Tibial nerve (tissue), 4 donors: ENCODE measurements around the gene LRRN2.

Experiments used
- CTCF ChIP-seq, 5 experiments: fragments of 200-600 bp in 3 of 5; fragments of 450-650 bp in 2 of 5; sonication (generic) in 3 of 5; IDR thresholded peaks; one replicate each; pipeline ENCODE4 v1.5.1; 2016 to 2019; ENCODE audit warnings: antibody characterized with exemption in 5 of 5, mild to moderate bottlenecking in 3 of 5, moderate library complexity in 2 of 5
- EP300 ChIP-seq, 2 donors: sonication (generic); formaldehyde crosslinking; IDR thresholded peaks; one replicate each; pipeline ENCODE4 v1.6.1; 2017; ENCODE audit warnings: antibody characterized with exemption in 2 of 2, mild to moderate bottlenecking in 1 of 2
- POLR2A ChIP-seq, 2 donors: fragments of 450-650 bp; IDR thresholded peaks; one replicate each; pipeline ENCODE4 v1.6.1; 2017; ENCODE audit warnings: antibody characterized with exemption in 2 of 2, mild to moderate bottlenecking in 2 of 2, moderate library complexity in 2 of 2

DNA sequence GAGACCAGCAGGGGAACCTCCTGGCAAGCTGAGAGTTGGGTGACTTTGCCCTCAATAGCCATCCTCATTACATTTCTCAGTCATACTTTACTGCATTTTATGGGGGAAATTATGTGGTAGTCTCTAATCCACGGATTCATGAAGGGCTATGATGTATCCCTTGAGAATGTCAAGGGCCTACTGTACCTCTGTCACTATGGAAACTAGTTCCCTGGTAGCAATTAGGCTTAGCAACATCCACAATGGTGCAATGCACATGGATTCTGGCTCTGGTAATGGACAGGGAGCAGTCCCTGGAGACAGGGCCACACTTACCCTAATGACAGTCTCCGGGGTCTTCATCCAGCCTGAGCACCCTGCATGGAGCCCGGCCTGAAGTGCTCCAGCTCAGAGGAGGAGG lies 26.5 kb downstream of the LRRN2 start:
- no peak for TF ChIP-seq CTCF (IDR thresholded peaks at IDR 0.05)
- no peak for TF ChIP-seq POLR2A (IDR thresholded peaks at IDR 0.05)
- no peak for TF ChIP-seq EP300 (IDR thresholded peaks at IDR 0.05)
